HT-29 (cell line): ENCODE measurements around the gene TMPRSS6. TPM values are rescaled to one million over a fixed set of nuclear protein-coding genes. Genes with fewer than 3 reads are reported as not detected.
A peak's percentile ranks its signal among the peaks of the same experiment; 100 is the strongest.

Experiments used
- DNase-seq: peaks from one replicate; pipeline ENCODE4 v3.0.0-alpha.2; 2015; ENCODE audit warnings: low spot score
- total RNA-seq: library from RNA; depleted of rRNA; stranded (reverse); fragments of >200 nt; shearing (Covaris generic); gene quantifications from 2 replicates; pipeline ENCODE4 v1.2.3, GENCODE V29; 2014

TMPRSS6 gene
- total RNA-seq, 1 experiment from 2014 or later, result not detected

DNA sequence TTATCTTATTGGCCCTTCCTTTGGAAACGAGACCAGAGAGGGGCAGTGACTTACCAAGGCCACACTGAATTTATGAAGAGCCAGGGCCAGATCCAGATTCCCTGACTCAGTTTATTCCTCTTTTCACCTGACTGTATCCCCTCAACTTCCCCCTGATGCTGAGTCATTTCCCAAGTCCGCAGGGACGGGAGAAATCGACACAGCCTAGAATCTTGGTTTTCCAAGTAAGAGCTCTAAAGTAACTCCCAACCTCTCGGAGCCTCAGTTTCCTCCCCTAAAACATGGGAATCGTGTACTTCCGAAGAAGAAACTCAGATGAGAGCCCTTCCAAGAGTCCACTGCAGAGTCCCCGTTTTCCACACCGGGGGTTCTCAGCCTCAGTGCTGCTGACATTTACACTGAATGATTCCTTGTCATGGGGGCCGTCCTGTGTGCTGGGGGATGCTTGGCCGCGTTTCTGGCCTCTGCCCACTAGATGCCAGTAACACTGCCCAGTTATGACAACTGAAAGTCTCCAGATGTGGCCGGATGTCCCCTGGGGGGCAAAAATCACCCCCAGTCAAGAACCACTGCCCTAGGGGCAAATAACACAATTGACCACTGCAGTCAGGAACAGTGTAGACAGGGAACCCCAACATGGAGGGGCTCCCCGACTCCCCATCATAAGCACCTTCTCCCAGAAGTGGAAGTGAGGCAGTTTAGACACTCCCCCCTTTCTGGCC is 78.8 kb downstream of the TMPRSS6 start:
- no peak for DNase-seq

DNA sequence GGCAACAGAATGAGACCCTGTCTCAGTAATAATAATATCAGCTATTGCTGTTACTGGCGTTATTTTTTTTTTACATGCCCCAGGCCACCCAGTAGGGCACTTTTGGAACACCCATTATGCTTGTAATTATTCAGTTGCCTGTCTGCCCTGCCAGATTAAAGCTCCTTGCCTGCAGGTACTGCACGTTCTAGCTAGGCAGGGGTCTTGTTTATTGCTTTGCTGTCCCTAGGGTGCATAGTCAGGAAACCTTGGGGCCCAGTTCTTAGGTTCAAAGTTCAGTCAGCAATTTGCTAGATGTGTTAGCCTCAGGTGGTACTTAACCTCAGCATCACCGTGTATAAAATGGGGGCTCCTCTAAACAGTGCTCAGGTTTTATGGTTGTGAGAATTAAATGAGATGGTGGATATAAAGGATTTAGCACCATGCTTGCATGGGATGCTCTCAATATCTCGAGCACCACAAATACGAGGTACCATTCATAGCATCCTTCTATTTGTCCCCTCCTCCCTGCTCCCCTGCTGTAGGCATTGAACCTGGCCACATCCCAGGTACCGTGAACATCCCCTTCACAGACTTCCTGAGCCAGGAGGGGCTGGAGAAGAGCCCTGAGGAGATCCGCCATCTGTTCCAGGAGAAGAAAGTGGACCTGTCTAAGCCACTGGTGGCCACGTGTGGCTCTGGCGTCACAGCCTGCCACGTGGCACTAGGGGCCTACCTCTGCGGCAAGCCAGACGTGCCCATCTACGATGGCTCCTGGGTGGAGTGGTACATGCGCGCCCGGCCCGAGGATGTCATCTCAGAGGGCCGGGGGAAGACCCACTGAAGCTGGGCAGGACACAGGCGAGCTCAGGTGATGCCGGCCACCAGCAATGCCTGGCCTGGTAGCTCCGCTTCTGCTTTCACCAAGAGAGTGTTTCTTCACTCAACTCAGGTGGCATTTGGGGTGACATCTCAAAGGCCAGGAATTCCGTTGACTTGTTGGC is 80.5 kb downstream of the TMPRSS6 start:
- no peak for DNase-seq

DNA sequence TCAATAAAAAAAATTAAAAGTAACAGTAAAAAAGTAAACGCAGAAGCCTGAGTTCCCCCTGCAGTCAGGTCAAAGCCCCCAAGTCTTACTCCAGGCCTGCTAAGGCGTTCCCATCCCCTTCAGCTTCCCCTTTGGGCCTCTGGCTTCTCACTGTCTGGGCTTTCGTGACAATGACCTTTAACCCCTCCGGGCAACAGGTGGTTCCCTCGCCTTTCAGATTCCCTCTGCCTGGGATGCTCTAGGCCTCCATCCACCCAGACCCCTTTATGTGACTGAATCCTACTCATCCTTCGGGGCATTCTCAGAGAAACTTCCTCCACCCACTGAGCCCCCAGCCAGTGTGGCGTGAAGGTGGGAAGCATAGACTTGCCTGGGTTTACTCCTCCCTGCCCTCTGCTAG is 82.0 kb downstream of the TMPRSS6 start:
- DNase-seq, result no peak

DNA sequence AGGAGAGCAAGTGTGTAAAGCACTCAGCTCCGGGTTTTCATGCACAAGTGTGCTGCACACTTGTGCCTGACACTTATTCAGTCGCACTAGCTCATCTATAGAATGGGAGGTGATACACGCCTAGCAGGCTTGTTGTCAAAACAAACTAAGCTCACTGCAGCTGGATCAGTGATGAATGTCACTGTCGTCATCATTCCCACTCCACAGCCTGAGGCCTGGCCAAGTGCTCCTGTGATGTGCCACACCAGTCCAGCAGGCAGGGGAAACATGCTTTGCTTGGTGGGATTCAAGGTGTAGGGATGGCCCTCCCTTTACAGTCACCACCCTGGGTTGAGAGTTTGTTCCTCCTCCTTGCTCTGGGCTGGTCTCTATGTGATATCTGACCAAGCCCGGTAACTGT is 83.2 kb downstream of the TMPRSS6 start:
- no peak for DNase-seq

DNA sequence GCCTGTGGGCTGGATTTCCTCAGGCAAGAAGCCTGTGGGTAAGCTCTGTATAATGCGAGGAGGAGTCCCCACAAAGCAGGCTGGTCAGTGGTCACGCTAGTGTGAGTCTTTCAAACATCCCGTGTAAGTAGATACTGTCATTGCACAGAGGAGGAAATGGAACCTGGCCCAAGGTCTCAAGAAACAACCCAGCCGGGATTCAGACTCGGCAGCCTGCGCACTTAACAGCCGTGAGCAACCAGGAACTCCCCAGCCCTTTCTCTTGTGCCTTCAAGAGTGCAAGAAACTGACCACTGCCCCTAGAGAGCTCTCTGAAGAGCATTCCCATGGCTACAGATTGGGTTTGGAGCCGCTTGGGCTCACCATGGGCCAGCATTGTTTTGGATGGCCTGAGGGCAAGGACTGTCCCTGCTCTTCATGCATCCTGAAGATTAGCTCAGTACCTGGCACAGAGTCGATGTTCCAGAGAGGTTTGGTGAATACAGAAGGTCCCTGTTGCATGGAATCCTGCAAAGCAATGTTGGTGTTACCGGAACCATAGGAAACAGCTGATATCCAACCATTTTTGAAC is 83.9 kb downstream of the TMPRSS6 start:
- DNase-seq, result no peak

DNA sequence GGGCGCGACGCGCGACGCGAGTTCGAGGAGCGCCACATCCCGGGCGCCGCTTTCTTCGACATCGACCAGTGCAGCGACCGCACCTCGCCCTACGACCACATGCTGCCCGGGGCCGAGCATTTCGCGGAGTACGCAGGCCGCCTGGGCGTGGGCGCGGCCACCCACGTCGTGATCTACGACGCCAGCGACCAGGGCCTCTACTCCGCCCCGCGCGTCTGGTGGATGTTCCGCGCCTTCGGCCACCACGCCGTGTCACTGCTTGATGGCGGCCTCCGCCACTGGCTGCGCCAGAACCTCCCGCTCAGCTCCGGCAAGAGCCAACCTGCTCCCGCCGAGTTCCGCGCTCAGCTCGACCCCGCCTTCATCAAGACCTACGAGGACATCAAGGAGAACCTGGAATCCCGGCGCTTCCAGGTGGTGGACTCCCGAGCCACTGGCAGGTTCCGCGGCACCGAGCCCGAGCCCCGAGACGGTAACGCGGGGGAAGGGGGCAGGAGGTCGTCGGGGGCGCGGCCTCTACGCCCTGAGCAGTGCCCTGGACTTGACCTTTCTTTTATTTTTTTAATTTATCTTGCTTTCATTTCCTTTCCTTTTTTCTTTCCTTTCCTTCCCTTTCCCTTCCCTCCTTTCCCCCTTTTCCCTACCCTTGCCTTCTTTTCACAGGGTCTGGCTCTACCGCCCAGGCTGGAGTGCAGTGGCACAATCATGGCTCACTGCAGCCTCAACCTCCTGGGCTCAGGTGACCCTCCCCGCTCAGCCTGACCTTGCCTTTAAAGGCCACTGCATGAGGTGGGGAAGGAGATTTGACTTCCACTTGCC is 85.0 kb downstream of the TMPRSS6 start:
- no peak for DNase-seq

DNA sequence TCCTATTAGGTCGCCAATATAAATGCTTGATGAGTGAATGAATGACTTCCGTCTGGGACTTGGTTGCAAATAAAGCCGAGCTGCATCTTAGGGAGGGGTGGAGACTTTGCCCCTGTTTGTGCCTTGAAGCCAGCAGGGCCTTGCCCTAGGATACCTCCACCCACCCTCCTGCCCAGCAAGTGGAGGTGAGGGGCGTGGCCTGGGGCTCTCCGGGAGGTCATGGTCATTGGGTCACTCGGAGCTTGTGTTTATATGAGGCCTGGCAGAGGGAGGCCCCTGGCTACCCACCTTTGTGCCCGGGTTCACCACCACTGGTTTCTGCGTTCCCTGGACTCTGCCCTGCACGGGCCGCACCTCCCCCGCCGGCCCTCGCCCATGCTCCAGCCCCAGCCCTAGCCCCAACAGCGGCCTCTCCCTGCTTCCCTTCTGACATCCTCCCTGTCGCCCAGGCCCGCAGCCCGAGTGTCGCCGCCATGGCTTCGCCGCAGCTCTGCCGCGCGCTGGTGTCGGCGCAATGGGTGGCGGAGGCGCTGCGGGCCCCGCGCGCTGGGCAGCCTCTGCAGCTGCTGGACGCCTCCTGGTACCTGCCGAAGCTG is 85.7 kb downstream of the TMPRSS6 start:
- DNase-seq, result no peak

DNA sequence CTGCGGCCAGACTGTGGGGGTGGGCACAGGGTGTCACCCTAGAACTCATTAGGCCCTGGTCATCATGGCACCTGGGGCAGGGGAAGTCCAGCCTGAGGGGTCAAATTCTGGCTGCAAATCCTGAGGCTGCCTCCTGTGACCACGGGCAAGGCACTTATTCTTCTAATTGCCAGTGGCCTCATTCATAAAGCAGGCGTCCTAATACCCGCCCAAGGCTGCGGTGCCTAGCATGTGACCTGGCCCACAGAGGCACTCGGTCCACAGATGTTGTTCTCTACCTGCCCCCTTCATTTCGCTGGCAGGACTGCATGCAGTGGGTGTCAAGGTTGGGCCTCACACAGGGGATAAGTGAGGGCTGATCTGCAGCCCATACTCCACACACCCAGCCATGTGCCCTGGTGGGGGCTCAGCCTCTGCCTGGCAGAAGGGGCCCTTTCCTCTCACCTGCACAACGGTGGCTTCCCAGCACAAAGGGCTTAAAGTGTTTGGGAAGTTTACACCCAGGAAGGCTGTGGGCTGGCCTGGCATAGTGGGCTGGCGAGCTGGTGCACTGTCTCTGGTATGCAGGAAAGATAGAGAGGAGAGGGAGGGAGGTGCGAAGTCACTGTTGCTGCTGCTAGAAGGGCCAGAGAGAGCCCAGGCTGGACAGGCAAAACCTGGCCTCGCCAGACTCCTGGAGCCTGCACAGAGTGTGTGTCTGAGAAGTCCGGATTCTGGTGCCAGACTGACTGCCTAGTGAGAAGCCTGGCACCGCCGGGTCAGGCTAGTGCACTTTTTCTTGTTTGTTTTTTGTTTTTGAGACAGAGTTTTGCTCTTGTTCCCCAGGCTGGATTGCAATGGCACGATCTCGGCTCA is 86.8 kb downstream of the TMPRSS6 start:
- DNase-seq, result no peak

DNA sequence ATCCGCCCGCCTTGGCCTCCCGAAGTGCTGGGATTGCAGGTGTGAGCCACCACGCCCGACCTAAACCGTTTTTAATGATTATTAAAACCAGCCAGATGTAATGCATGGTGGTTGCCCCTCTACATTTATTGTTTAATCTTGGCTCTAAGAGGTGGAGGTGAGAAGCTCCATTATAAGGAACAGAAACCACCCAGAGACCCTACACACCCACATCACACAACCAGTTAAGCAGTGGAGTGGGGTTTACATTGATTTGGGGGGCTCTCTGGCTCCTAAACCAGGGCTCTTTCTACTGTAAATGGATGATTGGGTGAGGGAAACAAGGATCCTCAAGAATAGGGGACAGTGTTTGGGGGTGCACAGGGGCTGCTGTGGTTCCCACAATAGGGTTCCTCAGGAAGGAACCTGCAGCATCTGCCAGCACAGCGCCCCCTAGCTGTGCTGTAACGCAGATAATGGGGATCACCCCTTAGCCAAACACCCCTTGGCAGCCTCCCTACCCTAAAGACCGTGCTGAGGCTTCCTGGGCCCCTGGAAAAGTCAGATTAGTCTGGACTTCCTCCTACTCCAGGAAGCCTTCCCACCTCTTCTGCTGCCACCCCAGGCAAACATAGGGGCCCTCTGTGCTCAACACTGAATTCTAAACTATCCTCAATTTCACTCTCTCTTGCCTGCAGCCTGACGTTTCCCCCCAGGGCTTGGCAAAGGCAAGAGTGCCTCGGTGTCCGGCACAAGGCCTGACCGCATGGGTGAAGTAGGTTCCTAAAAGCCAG is 87.6 kb downstream of the TMPRSS6 start:
- DNase-seq, result peak; percentile 55

DNA sequence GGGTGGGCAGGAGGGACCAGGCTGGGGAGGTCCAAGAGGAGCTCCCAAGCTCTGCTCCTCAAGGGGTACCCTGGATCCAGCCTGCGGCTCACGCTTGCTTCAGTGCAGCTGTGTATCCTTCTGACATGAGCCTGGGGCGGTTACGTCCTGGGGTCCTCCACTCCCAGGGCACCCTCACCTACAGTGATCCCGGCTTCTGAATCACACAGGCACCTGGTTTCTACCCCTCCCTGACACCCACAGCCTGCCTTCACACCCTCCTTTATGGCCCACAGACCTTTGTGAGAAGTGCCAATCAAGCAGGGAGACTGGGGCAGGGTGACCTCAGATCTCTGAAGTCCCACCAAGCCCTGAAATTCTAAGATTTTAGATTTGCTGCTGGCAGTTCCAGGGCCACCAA is 88.5 kb downstream of the TMPRSS6 start:
- DNase-seq, result no peak

DNA sequence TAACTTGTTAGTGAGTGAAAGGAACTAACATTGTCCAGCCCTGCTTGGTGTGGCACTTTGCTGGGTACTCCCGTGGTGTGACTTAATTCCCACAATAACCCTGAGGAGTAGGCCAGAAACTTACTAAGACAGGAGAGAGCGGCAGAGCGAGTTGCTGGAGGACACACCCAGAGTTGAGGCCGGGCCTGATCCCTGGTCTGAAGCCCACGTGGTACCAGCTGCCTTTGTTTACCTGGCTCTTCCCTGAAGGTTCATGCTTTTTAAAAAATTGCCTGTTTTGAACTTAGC is 89.4 kb downstream of the TMPRSS6 start:
- no peak for DNase-seq

DNA sequence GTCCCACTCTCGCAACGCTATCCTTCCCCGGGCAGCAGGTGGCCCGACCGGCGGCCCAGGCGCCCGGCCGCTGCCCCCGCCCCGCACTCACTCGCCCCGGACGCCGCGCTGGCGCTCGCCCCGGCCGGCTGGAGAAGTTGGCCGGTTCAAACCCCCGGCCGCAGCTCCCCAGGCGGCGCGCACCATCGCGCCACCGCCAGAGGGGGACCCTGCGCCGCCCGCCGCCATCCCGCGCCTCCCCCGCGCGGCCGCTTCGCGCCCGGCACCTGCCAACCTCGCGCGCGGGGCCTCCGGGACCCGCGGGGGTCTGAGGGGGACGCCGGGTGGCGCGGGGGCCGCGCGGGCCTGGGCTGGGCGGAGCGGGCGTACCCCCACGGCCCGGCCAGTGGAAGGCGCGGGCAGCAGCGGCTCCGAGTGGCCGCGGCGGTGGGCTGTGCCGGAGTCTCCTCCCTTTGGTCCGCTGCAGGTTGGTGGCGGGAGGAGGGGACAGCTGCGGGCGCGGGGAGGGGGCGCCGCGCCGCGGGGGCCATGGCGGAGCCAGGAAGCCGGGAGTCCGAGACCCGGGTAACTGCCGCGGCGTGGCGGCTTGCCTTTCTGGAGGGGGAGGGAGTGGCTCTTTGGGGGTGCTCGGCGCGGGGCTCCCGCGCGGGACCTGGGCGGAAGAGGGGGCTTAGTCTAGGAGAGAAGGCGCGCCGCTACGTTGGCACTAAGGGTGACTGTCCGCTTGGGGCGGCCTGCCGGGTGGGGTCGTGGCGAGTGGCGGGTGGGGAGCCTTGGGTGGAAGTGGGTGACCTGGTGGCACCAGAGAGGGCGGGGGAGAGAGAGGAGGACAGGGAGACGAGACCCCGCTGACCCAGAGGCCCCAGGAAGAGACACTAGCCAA is 90.0 kb downstream of the TMPRSS6 start, which contains the start of the genes MPST and TST:
TSS of gene MPST (plus strand) at position 434 of the 883 bp plus-strand sequence. CDS start at position 529, 95 bp downstream.
TSS of gene TST (minus strand) at position 139 of the 883 bp plus-strand sequence. CDS start 715 bp downstream, outside the sequence.
- DNase-seq, result peak; percentile 48

DNA sequence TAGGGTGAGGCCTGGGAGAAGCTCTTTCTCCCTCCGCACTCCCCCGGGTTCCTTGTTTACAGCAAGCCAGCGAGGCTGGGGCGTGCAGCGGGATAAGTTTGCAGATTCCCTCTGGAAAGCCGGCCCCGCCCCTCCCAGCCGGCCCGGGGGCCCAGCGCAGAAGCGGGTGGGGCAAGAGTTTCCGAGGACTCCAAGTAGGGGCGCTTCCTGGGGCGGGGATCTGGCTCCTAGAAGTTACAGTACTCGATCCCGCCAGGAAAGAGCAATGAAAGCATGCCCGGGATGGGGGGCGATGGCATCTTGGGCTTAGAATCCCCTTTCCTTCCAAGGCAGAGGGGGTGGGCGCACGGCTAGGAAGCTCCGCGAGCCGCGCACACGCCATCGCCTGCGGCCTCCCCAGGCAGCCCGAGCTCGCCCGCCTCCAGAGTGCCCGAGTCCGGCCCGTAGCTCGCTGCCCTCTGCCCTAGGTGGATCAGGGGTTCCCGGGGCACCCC is 90.7 kb downstream of the TMPRSS6 start:
- peak; percentile 37 for DNase-seq

DNA sequence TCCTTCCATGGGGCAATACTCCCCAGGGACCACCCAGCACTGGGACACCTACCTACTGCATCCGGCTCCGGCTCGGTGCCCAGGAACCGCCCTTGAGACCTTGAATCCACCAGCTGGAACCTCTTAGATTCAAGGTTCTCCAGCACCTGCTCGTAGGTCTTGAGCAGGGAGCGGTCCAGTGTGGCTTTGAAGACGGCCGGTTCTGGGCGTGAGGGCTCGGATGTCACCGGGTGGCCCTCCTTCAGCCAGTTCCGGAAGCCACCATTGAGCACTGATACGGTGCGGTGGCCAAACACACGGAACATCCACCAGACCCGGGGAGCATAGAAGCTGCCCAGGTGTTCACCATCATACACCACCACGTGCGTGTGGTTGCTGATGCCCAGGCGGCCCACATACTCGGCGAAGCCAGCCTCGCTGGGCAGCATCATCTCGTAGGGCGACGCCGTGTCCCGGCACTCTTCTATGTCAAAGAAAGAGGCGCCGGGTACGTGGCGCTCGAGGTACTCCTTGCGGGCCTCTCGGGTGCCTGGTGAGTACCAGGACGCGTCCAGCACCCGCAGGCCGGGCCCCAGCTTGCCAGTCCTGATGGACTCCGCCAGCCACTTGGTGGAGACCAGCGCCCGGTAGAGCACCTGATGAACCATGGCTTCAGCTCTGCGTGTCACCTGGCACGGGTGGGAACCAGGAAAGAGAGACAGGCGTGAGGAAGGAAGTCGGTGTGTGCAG is 91.3 kb downstream of the TMPRSS6 start:
- no peak for DNase-seq

DNA sequence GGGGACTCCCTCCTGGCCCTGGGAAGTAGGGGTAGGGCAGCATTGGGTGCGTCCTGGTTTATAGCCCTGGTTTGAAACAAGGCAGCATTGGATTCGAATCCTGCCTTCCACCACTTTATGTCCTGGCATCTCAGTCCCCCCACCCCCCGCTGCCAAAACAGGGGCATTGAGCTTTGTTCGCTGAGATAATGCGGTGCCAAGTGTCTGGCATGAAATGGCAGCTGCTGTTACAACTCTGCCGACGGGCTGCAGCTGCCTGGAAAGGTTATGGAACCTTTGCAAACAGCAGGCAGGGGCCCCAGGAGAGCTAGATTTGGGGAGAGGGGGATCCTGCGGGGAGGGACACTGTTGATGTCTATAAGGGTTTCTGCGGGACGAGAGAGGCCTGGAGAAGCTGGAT is 92.2 kb downstream of the TMPRSS6 start:
- no peak for DNase-seq

DNA sequence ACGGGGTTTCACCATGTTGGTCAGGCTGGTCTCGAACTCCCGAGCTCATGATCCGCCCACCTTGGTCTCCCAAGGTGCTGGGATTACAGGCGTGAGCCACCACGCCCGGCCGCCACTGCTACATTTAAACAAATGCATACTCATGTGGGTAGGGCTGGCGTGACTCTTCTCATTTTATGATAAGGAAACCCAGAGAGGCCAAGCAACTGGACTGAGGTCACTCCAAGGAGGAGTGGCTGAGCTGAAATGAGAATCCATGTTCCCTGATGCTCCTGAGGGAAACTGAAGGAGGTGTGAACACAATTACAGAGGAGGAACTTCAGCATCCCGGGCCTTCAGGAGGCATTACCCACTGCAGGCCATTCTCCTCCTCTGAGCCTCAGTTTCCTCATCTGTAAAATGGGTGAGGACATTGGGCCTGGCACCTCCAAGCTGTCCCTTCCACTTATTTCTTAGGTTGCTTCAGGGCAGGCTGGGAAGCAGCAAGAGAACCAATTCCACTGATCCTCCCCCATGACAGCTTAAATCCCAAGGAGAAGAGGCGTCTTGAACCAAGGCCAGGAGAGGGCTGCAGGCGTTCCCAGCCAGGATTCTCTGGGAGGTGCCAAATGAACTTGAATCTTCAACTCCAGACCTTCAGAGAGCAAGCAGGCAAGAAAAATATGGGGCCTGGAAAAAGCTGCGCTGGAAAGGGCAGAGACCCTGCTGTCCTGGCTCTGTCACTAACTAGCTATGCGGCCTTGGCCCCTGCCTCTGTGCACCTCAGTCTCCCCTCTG is 93.2 kb downstream of the TMPRSS6 start:
- DNase-seq, result no peak

DNA sequence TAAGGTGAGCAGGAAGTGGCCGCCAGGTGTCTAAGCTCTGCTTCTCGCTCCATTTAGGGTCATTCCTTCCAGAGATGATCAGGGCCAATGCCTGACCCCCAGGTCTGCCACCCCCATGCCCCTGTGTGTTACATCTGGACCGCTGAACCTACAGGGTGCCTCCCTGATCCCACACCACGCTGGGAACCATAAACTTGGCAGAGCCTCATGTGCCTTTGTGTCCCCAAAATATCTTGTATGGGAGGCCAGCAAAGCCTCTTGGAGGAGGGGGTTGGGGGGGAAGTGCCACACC is 94.0 kb downstream of the TMPRSS6 start:
- DNase-seq, result no peak
